NK-92 treated with Interleukin-12 subunit alpha and Interleukin-12 subunit beta, amount 100 ng/mL, for 24 hours (cell line): ENCODE data around the gene PIGH.
"Not testable (repeated sequence)": the region's sequence is repeated elsewhere in the genome, so short reads cannot be mapped to it uniquely, and the experiment has no call there.

Source experiments
- DNase-seq: peaks from one replicate; lab custom pipeline; 2025; lab: John Stamatoyannopoulos, UW

PIGH gene

GRCh38 chr14:67609642-67610310, 9.7 kb upstream of the PIGH start:
- DNase-seq = no peak

- DNase-seq = no peak
These were observed 7.6 kb upstream of the PIGH start for GRCh38 chr14:67607646-67608045.

GRCh38 chr14:67602995-67603545, 3.0 kb upstream of the PIGH start:
- DNase-seq = no peak

GRCh38 chr14:67602076-67602475, 2.0 kb upstream of the PIGH start:
- DNase-seq = no peak

GRCh38 chr14:67600562-67600974, 500 bp upstream of the PIGH start:
- not testable (repeated sequence) for DNase-seq

GRCh38 chr14:67595392-67595791, 4.7 kb downstream of the PIGH start:
- DNase-seq = no peak

GRCh38 chr14:67593650-67594049, 6.4 kb downstream of the PIGH start:
- not testable (repeated sequence) for DNase-seq

- DNase-seq = no peak
These were observed 10.8 kb downstream of the PIGH start for GRCh38 chr14:67589204-67589770.

- DNase-seq = no peak
These were observed 13.7 kb downstream of the PIGH start for GRCh38 chr14:67586369-67586768.

GRCh38 chr14:67584978-67585377, 15.1 kb downstream of the PIGH start:
- DNase-seq = no peak

- DNase-seq = no peak
These were observed 16.1 kb downstream of the PIGH start for GRCh38 chr14:67583711-67584644.

- no peak for DNase-seq
These were observed 18.0 kb downstream of the PIGH start for GRCh38 chr14:67582061-67582460.

GRCh38 chr14:67581643-67582042, 18.4 kb downstream of the PIGH start:
- no peak for DNase-seq

GRCh38 chr14:67580336-67581171, 19.5 kb downstream of the PIGH start:
- no peak for DNase-seq

- DNase-seq = no peak
These were observed 20.4 kb downstream of the PIGH start for GRCh38 chr14:67579636-67580035.

- no peak for DNase-seq
These were observed 21.0 kb downstream of the PIGH start for GRCh38 chr14:67579040-67579439.

GRCh38 chr14:67577909-67578749, 21.9 kb downstream of the PIGH start:
- no peak for DNase-seq

GRCh38 chr14:67577181-67577808, 22.8 kb downstream of the PIGH start:
- DNase-seq = no peak

GRCh38 chr14:67576216-67576955, 23.7 kb downstream of the PIGH start:
- no peak for DNase-seq

GRCh38 chr14:67575684-67576083, 24.4 kb downstream of the PIGH start:
- no peak for DNase-seq
